DMS114 treated with DMSO at 0.1 percent for 48 hours (cell line): Measurements from ENCODE around the gene HIPK2.
"Not testable (repeated sequence)": the region's sequence is repeated elsewhere in the genome, so short reads cannot be mapped to it uniquely, and the experiment has no call there.

ENCODE experiments used
- DNase-seq: peaks from one replicate; lab custom pipeline; 2025; ENCODE audit not compliant: unreplicated experiment; lab: John Stamatoyannopoulos, UW

HIPK2 gene

GRCh38 chr7:139635526-139636302, 142.1 kb downstream of the HIPK2 start:
- no peak for DNase-seq

- no peak for DNase-seq
Observed at GRCh38 chr7:139634087-139634486, 143.7 kb downstream of the HIPK2 start.

GRCh38 chr7:139631520-139632031, 146.2 kb downstream of the HIPK2 start:
- DNase-seq: no peak

- no peak for DNase-seq
Observed at GRCh38 chr7:139630643-139631519, 146.9 kb downstream of the HIPK2 start.

- no peak for DNase-seq
Observed at GRCh38 chr7:139629392-139630082, 148.3 kb downstream of the HIPK2 start.

GRCh38 chr7:139627831-139628230, 150.0 kb downstream of the HIPK2 start:
- no peak for DNase-seq

GRCh38 chr7:139626817-139627216, 151.0 kb downstream of the HIPK2 start:
- DNase-seq: no peak

GRCh38 chr7:139623518-139623917, 154.3 kb downstream of the HIPK2 start:
- DNase-seq: no peak

- no peak for DNase-seq
Observed at GRCh38 chr7:139620676-139621344, 157.0 kb downstream of the HIPK2 start.

GRCh38 chr7:139619367-139619657, 158.5 kb downstream of the HIPK2 start:
- no peak for DNase-seq

- peak; percentile 16 for DNase-seq
Observed at GRCh38 chr7:139618482-139619366, 159.1 kb downstream of the HIPK2 start.

GRCh38 chr7:139617074-139617473, 160.7 kb downstream of the HIPK2 start:
- DNase-seq: no peak

GRCh38 chr7:139614886-139615285, 162.9 kb downstream of the HIPK2 start:
- no peak for DNase-seq

GRCh38 chr7:139613971-139614411, 163.8 kb downstream of the HIPK2 start:
- DNase-seq: no peak

- not testable (repeated sequence) for DNase-seq
Observed at GRCh38 chr7:139611556-139611955, 166.2 kb downstream of the HIPK2 start.

- DNase-seq: no peak
Observed at GRCh38 chr7:139610595-139610994, 167.2 kb downstream of the HIPK2 start.

- DNase-seq: no peak
Observed at GRCh38 chr7:139603896-139604295, 173.9 kb downstream of the HIPK2 start.

- no peak for DNase-seq
Observed at GRCh38 chr7:139603282-139603681, 174.5 kb downstream of the HIPK2 start.

- peak; percentile 29 for DNase-seq
Observed at GRCh38 chr7:139602143-139602722, 175.6 kb downstream of the HIPK2 start.

GRCh38 chr7:139601176-139601575, 176.6 kb downstream of the HIPK2 start:
- no peak for DNase-seq
